Skeletal muscle cell (primary cell): ENCODE data around the gene HGF.
A peak's percentile ranks its signal among the peaks of the same experiment; 100 is the strongest.

ENCODE experiments used
- DNase-seq: peaks from one replicate; pipeline ENCODE4 v3.0.0-alpha.2; 2010; ENCODE audit warnings: low read depth
- H3K4me3 ChIP-seq: 2 replicates; pipeline ENCODE4 v1.5.1; 2011; ENCODE audit warnings: low read depth, mild to moderate bottlenecking, control low read depth, low read length, moderate library complexity

HGF gene

GRCh38 chr7:81690688-81691087 is 79.2 kb downstream of the HGF start:
- peak overlapping the region; percentile 30 for H3K4me3 ChIP-seq

GRCh38 chr7:81690251-81690650 is 79.6 kb downstream of the HGF start:
- peak overlapping the region; percentile 30 for H3K4me3 ChIP-seq

More at GRCh38 chr7:81690688-81691087, 79.2 kb downstream of the HGF start:
- no peak for DNase-seq

GRCh38 chr7:81688622-81689411 is 81.0 kb downstream of the HGF start:
- no peak for DNase-seq
- no peak overlapping the region for H3K4me3 ChIP-seq

More at GRCh38 chr7:81690251-81690650, 79.6 kb downstream of the HGF start:
- peak; percentile 39 for DNase-seq

GRCh38 chr7:81687062-81687461 is 82.8 kb downstream of the HGF start:
- DNase-seq = no peak
- H3K4me3 ChIP-seq = no peak overlapping the region

- DNase-seq = no peak
- no peak overlapping the region for H3K4me3 ChIP-seq
Measured at GRCh38 chr7:81685270-81685868, 84.5 kb downstream of the HGF start.

- peak; percentile 100 for DNase-seq
- H3K4me3 ChIP-seq = no peak overlapping the region
Measured at GRCh38 chr7:81684514-81685269, 85.2 kb downstream of the HGF start.

- no peak overlapping the region for H3K4me3 ChIP-seq
Measured at GRCh38 chr7:81684033-81684432, 85.8 kb downstream of the HGF start.

DNA sequence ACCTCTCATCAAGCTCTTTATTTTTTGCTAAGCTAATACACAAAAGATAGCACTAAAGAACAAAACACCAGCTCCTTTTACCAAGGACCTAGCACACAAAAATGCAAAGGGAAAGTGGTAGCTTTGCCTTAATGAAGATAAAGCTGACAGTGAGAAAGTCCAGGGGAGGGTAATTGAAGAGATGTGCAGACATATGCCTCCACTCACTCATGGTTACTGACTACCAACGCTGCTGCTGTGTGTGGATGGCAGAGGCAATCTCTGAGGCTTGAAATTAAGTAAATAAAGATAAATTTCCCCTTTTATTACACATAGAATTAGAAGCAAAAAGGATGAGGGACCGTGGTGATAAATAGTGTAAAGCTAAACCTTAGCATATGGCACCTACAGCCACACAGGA is 87.0 kb downstream of the HGF start:
- DNase-seq = no peak
- no peak overlapping the region for H3K4me3 ChIP-seq

More at GRCh38 chr7:81684033-81684432, 85.8 kb downstream of the HGF start:
- DNase-seq = no peak

GRCh38 chr7:81680120-81680519 is 89.7 kb downstream of the HGF start:
- no peak overlapping the region for H3K4me3 ChIP-seq
- no peak for DNase-seq

- H3K4me3 ChIP-seq = no peak overlapping the region
- DNase-seq = no peak
Measured at GRCh38 chr7:81676813-81677212, 93.0 kb downstream of the HGF start.

DNA sequence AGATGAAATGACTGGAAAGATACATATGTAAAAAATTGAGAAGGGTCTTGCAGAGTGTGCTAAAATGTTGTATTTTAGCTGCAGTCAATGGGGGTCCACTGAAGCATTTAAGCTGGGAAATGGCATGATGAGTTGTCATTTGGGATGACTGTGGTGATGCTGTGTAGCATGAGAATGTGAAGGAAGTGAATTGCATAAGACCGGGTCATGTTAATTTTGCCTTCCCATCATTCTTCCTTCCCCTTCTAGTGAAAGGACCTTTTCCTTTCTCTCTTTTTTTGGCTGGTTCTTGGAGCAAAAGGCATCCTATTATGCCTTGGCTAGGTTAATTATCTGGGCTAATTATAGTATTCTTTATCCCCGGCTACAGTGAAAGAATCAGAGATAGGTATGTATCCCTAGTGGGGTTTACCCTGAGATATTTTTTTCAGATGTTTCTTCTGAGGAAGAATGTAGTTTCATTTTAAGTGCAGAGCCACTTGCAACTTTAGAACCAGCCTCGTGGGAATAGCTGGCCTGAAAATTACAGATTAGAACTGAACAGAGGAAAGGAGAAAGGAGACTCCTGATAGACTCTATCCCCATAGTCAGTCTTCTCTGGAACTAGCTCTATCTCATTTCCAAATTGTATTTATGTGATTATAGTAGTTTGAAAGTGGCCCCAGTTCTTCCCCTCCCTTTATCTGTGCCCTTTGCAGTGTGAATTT is 93.6 kb downstream of the HGF start:
- DNase-seq = no peak
- no peak overlapping the region for H3K4me3 ChIP-seq

DNA sequence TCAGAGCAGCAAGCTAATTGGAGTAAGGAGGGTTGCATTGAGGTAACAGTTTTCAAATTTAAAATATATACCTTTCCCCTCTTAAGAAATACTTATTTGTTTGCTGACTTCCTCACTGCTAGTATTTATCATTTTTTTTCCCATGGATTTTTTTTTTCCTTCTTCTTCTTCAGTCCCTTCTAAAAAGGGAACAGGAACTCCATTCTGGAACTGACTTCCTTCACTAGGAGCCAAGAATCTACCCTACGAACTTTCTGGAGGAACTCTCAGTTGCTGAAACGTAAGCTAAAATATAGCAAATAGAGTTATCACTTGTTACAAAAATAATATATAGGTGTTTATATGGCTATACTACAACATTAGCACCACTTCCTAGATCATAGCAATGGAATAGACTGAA is 95.4 kb downstream of the HGF start:
- no peak overlapping the region for H3K4me3 ChIP-seq
- no peak for DNase-seq

GRCh38 chr7:81672872-81673271 is 97.0 kb downstream of the HGF start:
- no peak overlapping the region for H3K4me3 ChIP-seq
- DNase-seq = no peak

GRCh38 chr7:81669476-81670105 is 100.3 kb downstream of the HGF start:
- H3K4me3 ChIP-seq = no peak overlapping the region
- DNase-seq = no peak

GRCh38 chr7:81666209-81666608 is 103.6 kb downstream of the HGF start:
- H3K4me3 ChIP-seq = no peak overlapping the region
- no peak for DNase-seq

- no peak for DNase-seq
- H3K4me3 ChIP-seq = no peak overlapping the region
Measured at GRCh38 chr7:81665236-81665635, 104.6 kb downstream of the HGF start.

DNA sequence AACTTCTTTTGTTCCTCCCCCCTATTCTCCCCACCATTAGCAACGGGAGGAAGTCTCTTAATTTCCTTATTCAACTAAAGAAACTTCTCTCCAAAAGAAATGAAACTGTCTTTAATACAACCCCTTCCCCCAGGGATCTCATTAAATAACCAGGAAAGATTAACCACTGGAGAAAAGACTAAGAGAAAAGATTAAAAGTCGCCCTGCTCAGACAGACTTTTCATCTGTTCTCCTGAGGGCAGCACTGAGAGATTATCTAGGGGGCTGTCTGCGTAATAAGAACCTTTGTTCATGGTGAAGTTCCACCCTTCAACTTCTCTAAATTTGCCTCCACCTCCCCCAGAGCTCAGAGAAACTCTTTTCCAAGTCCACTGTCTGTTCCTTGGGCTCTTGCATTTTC is 105.5 kb downstream of the HGF start:
- H3K4me3 ChIP-seq = no peak overlapping the region
- no peak for DNase-seq

- DNase-seq = no peak
- H3K4me3 ChIP-seq = no peak overlapping the region
Measured at GRCh38 chr7:81662531-81662930, 107.3 kb downstream of the HGF start.

DNA sequence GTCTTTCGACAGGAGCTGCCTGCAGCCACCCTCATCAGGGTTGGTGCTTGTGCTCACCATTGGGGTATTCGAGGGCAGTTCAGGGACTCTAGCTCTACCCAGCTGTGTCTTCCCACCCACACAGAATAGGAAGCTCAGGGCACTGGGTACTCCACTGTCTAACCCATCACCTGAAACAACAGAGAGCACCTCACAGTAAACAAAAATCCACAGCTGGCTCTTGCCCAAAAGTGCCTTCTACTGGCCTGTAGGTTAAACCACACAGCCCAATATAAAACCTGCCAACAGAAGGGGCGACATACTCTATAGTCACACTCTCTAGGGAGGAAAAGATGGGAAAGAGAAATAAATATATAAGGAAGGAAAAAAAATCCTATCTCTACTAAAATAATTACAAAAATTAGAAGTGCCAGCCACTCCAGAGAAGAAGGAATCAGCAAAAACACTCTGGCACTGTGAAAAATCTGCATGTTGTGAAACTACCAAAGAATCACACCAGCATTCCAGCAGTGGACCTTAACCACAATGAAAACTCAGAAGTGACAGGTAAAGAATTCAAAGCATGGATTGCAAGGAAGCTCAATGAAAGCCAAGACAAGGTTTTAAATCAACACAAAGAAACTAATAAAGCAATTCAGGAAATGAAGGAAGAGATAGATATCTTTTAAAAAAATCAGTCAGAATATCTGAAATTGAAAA is 110.0 kb downstream of the HGF start:
- no peak overlapping the region for H3K4me3 ChIP-seq
- no peak for DNase-seq
